ENCODE results near the gene CSMD2. TPM values are rescaled to one million over a fixed set of nuclear protein-coding genes. Genes with fewer than 3 reads are reported as not detected.

The CSMD2 gene
- 0.43 and 0.85 TPM in 2 replicates for polyA plus RNA-seq

GRCh38 chr1:34164771-34165391 is at the start of gene CSMD2:
Gene CSMD2 (minus strand): TSS chr1:34165230. CDS start chr1:34165097, 133 bp downstream.

DNA sequence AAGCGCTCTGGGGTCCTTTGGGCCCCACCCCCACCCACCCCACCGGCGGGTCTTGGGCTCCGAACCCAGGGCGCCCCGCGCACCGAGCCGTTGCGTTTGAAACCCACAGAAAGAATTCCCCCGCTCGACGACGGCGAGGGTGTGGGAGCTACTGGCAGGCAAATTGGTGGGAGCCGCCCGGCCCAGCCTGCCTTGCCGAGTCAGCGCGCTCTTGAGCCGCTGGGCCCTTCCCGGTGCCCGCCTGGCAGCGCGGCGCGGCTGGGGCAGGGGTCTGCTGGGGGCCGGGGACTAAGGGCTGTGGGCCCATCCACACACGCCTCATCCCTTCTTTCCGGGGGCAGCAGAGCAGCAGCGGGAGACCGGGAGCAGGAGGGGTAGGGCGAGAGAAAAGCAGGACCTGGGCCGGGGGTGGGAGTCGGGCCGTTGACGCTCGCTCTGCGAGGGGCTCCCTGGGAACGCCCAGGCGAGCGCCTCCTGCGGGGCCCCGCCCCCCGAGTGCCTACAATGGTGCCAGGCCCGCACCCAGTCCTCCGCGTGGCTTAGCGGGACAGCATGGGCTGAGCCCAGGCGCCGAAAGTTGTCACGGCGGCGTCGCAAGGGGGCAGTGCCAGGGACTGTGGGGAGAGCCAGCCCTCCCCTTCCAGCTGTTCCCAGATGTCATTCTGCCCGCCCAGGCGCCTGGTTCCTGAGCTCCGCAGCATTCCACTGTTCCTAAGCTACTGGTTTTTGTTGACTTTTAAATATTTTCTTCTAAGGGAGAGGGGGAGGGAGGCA is 12.0 kb upstream of the CSMD2 start, which contains the start of gene C1orf94:
Gene C1orf94 (plus strand): TSS at position 78 of the 774 bp plus-strand sequence. CDS start 883 bp downstream, outside the sequence.

DNA sequence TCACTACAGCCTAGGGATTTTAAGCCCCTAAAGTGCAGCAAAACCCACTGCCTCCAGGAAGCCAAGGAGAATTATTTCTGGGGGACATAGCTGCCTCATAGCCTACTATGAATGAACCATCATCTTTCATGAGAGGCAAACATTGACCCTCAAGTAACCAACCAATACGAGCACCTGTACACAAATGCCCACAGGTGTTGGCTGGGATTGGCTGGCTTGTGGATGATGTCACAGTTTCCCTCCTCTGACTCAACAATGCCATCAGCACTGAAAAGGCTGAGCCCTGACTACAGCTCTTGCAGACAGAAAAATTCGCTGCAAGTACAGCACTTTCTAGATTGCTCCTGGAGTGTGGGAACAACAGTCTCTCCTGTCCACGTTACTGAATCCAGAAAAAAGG is 301.3 kb downstream of the CSMD2 start, which contains the start of gene HMGB4:
Gene HMGB4 (plus strand): TSS at position 301 of the 400 bp plus-strand sequence. CDS start 113 bp downstream, outside the sequence.

DNA sequence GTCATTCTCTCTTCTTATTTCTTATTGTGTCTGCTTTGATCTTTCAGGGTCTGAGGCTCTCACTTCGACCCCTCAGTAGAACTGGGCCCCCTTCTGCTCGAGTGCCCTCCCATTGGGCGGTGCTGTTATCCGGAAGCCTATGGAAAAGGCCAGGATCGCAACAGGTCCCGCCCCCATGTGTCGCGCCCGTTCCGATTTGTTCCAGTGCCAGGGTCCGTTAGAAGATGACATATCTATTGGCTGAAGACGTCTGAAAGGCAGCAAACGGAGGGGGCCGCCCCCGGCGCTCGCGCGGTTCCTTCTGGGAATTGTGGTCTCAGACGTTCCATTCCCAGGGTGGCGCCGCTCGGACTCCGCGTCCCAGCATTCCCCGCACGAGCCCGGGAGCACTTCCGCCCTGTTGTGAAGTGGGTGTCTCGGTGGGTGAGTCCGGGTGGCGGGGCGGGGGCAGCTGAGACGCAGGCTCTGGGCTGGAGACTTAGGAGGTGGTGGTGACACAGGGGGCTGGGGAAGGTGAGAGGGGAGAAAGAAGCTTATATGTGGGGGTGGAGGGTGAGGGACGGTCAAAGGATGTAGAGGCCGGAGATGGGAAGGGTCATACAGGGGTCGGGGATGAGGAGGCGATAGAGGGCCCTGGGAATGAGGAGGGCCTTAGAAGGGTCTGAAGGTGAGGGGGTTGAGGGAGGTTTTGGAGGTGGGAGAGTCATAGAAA is 692.6 kb downstream of the CSMD2 start, which contains the start of gene ZSCAN20:
Gene ZSCAN20 (plus strand): TSS at position 377 of the 712 bp plus-strand sequence. CDS start 6,644 bp downstream, outside the sequence.

Other genes starting within 250 kb of the CSMD2 start
- not detected in 2 replicates for gene C1orf94, start 11.7 kb upstream of the CSMD2 start, polyA plus RNA-seq

All from Purkinje cell (primary cell).